Transverse colon (tissue), 4 donors: ENCODE data around the gene PAK1. TPM values are rescaled to one million over a fixed set of nuclear protein-coding genes. Genes with fewer than 3 reads are reported as not detected.
A peak's percentile ranks its signal among the peaks of the same experiment; 100 is the strongest.
"Not testable (repeated sequence)": the region's sequence is repeated elsewhere in the genome, so short reads cannot be mapped to it uniquely, and the experiment has no call there.

Experiments
- DNase-seq: peaks from one replicate; pipeline ENCODE4 v3.0.0-alpha.2; 2019
- H3K27ac ChIP-seq, 4 donors: fragments of 200-600 bp; sonication (generic); 2 replicates each; pipeline ENCODE4 v1.5.1; 2016 to 2018; ENCODE audit warnings: inconsistent platforms in 4 of 4
- H3K27me3 ChIP-seq: fragments of 200-600 bp; sonication (generic); 2 replicates; pipeline ENCODE4 v1.5.1; 2017; ENCODE audit warnings: inconsistent platforms
- H3K36me3 ChIP-seq, 4 donors: fragments of 200-600 bp; sonication (generic); 2 replicates each; pipeline ENCODE4 v1.5.1; 2017 to 2019; ENCODE audit warnings: inconsistent platforms in 4 of 4
- H3K4me1 ChIP-seq, 4 donors: fragments of 200-600 bp; sonication (generic); 2 replicates each; pipeline ENCODE4 v1.5.1; 2017 to 2020; ENCODE audit warnings: inconsistent platforms in 4 of 4
- H3K4me3 ChIP-seq, 4 donors: fragments of 200-600 bp; sonication (generic); 1 replicate in 1 of 4; 2 replicates in 3 of 4; pipeline versions ENCODE4 v1.5.1 to v1.6.1; 2017 to 2019; ENCODE audit warnings: inconsistent platforms in 4 of 4
- H3K9me3 ChIP-seq, 2 donors: fragments of 200-600 bp; sonication (generic); 2 replicates each; pipeline ENCODE4 v1.5.1; 2017 to 2019; ENCODE audit warnings: inconsistent platforms in 2 of 2
- CTCF ChIP-seq, 5 experiments: fragments of 200-600 bp in 3 of 5; fragments of 450-650 bp in 2 of 5; sonication (generic) in 3 of 5; IDR thresholded peaks; 1 replicate in 2 of 5; 2 replicates in 3 of 5; pipeline ENCODE4 v1.5.1; 2016 to 2017; ENCODE audit warnings: antibody characterized with exemption in 5 of 5, inconsistent platforms in 3 of 5, mild to moderate bottlenecking in 2 of 5, moderate library complexity in 1 of 5
- EP300 ChIP-seq: sonication (generic); formaldehyde crosslinking; IDR thresholded peaks from one replicate; pipeline ENCODE4 v1.6.1; 2017; ENCODE audit warnings: antibody characterized with exemption, low read depth
- POLR2A ChIP-seq: fragments of 450-650 bp; IDR thresholded peaks from one replicate; pipeline ENCODE4 v1.6.1; 2016; ENCODE audit warnings: antibody characterized with exemption, mild to moderate bottlenecking, moderate library complexity
- POLR2AphosphoS5 ChIP-seq, 3 donors: sonication (generic); formaldehyde crosslinking; IDR thresholded peaks; one replicate each; pipeline ENCODE4 v1.6.1; 2016; ENCODE audit warnings: antibody characterized with exemption in 3 of 3
- WGBS, 2 donors: methylation state at CpG; one replicate each; pipeline ENCODE4 v1.1.5; 2018; ENCODE audit warnings: low coverage in 1 of 2; 5-methylcytosine and 5-hydroxymethylcytosine counted together
- in situ Hi-C, 4 donors: fragments of 200-750 bp; cut with MboI; loops; one replicate each; pipeline versions ENCODE4 v1.15.0 to v1.15.1; 2017; ENCODE audit warnings: low sequenced_read_pairs in 3 of 4, low pct_ligation_motif_present in 1 of 4, low pct_unique_long_range_greater_than_20kb in 1 of 4
- intact Hi-C: fragments of 100-400 bp; cut with DNase I; formaldehyde crosslinking; loops from one replicate; pipeline ENCODE4 v1.15.1; 2023; ENCODE audit warnings: low total_unique reads
- total RNA-seq, 4 donors: library from RNA; depleted of rRNA; stranded (reverse); fragments of >200 nt; gene quantifications; one replicate each; pipeline ENCODE4 v1.1.0, GENCODE V29; 2016

PAK1 gene
- total RNA-seq, 4 donors from 2014 or later, result 104 to 222 (median 128) TPM

GRCh38 chr11:77300695-77301094 lies 173.2 kb downstream of the PAK1 start:
- H3K36me3 ChIP-seq, result no peaks in the 10 kb centered on the region
- DNase-seq, result no peak
- no peaks in the 10 kb centered on the region for H3K27me3 ChIP-seq
- H3K4me3 ChIP-seq, result no peak overlapping the region
- no peaks in the 10 kb centered on the region for H3K9me3 ChIP-seq
- in situ Hi-C loops, result no loop called here
- 69 to 82% methylated on average over 5 of the region's 5 CpGs for WGBS, 2 donors
- H3K27ac ChIP-seq, result no peak overlapping the region
- TF ChIP-seq POLR2A, result no peak
- TF ChIP-seq CTCF (IDR thresholded peaks at IDR 0.05), result no peak
- no peak for TF ChIP-seq EP300
- TF ChIP-seq POLR2AphosphoS5 (IDR thresholded peaks at IDR 0.05), result no peak
- intact Hi-C loops, result no loop called here
- peaks cover 0 to 4% (median 0%) of the 10 kb centered on the region in 4 donors for H3K4me1 ChIP-seq

- peak overlapping the region in 2 of 4 donors; percentile 11 to 34 for H3K27ac ChIP-seq
- H3K27me3 ChIP-seq, in situ Hi-C loops, H3K4me3 ChIP-seq, H3K4me1 ChIP-seq, H3K36me3 ChIP-seq, H3K9me3 ChIP-seq, intact Hi-C loops: not testable (repeated sequence)
- WGBS, 2 donors, result 51 to 70% methylated on average over 2 to 6 of the region's 6 CpGs
- DNase-seq, result peak; percentile 43
These were observed 173.9 kb downstream of the PAK1 start for GRCh38 chr11:77300028-77300427.

- intact Hi-C loops, result no loop called here
- H3K27ac ChIP-seq, result peak overlapping the region in 2 of 4 donors; percentile 11 to 34
- H3K4me1 ChIP-seq, result peaks cover 0 to 4% (median 0%) of the 10 kb centered on the region in 4 donors
These were observed 174.3 kb downstream of the PAK1 start for GRCh38 chr11:77299528-77299993.

GRCh38 chr11:77294040-77294439 lies 179.9 kb downstream of the PAK1 start:
- TF ChIP-seq CTCF (IDR thresholded peaks at IDR 0.05) (no peak), EP300 (no peak), POLR2A (no peak), POLR2AphosphoS5 (IDR thresholded peaks at IDR 0.05) (no peak)
- H3K9me3 ChIP-seq, result no peaks in the 10 kb centered on the region
- H3K4me1 ChIP-seq, result peaks cover 0 to 1% (median 0%) of the 10 kb centered on the region in 4 donors
- H3K27me3 ChIP-seq, result no peaks in the 10 kb centered on the region
- DNase-seq, result no peak
- 77 to 83% methylated on average over 3 of the region's 3 CpGs for WGBS, 2 donors
- no peak overlapping the region for H3K27ac ChIP-seq
- no peaks in the 10 kb centered on the region for H3K36me3 ChIP-seq
- in situ Hi-C loops (no loop called here), intact Hi-C loops (no loop called here)
- no peak overlapping the region for H3K4me3 ChIP-seq

More at GRCh38 chr11:77299528-77299993, 174.3 kb downstream of the PAK1 start:
- no peak overlapping the region for H3K4me3 ChIP-seq
- TF ChIP-seq POLR2AphosphoS5 (IDR thresholded peaks at IDR 0.05) (no peak), EP300 (no peak), POLR2A (no peak), CTCF (IDR thresholded peaks at IDR 0.05) (no peak)
- H3K9me3 ChIP-seq, result no peaks in the 10 kb centered on the region
- DNase-seq, result peak; percentile 15
- in situ Hi-C loops, result no loop called here
- H3K27me3 ChIP-seq, result no peaks in the 10 kb centered on the region
- 55 to 83% methylated on average over 1 to 2 of the region's 2 CpGs for WGBS, 2 donors
- no peaks in the 10 kb centered on the region for H3K36me3 ChIP-seq

- Histone ChIP-seq H3K9me3 (no peaks in the 10 kb centered on the region), H3K27me3 (no peaks in the 10 kb centered on the region), H3K4me3 (no peak overlapping the region), H3K4me1 (no peaks in the 10 kb centered on the region), H3K36me3 (no peaks in the 10 kb centered on the region), H3K27ac (no peak overlapping the region)
- in situ Hi-C loops, result no loop called here
- intact Hi-C loops, result no loop called here
- no peak for TF ChIP-seq CTCF (IDR thresholded peaks at IDR 0.05)
- no peak for TF ChIP-seq POLR2AphosphoS5 (IDR thresholded peaks at IDR 0.05)
- no peak for TF ChIP-seq EP300
- TF ChIP-seq POLR2A, result no peak
- no peak for DNase-seq
- 77 to 80% methylated on average over 3 to 4 of the region's 4 CpGs for WGBS, 2 donors
These were observed 184.2 kb downstream of the PAK1 start for GRCh38 chr11:77289737-77290136.
